CD4-positive, alpha-beta T cell (primary cell): ENCODE results near the gene COL6A2. TPM values are rescaled to one million over a fixed set of nuclear protein-coding genes. Genes with fewer than 3 reads are reported as not detected.

Source experiments
- ATAC-seq: fragments of 200-7000 bp; cut with Tn5 transposase; one replicate; pipeline ENCODE4 v1.10.0; 2022; ENCODE audit warnings: mild to moderate bottlenecking; ENCODE audit not compliant: poor library complexity
- CTCF ChIA-PET: fragments of 350-600 bp; sonication (Branson Sonifier 250); formaldehyde crosslinking; loops from one replicate; lab custom pipeline; 2021; ENCODE audit warnings: antibody characterized with exemption, inconsistent platforms; lab: Charles Lee
- POLR2A ChIA-PET: fragments of 350-600 bp; sonication (Branson Sonifier 250); formaldehyde crosslinking; loops from one replicate; lab custom pipeline; 2021; ENCODE audit warnings: antibody characterized with exemption, inconsistent platforms; lab: Charles Lee
- DNase-seq, 14 experiments: peaks; one replicate each; pipeline ENCODE4 v3.0.0-alpha.2; 2013 to 2020; ENCODE audit warnings: mixed read lengths in 2 of 14
- H3K27ac ChIP-seq, 2 donors: one replicate each; pipeline versions ENCODE4 v1.5.1 to v1.7.0; 2013; ENCODE audit warnings: low read length in 2 of 2, low read depth in 1 of 2, mild to moderate bottlenecking in 1 of 2
- H3K27me3 ChIP-seq, 2 experiments: 1 replicate in 1 of 2; 2 replicates in 1 of 2; pipeline versions ENCODE4 v1.6.1 to v1.7.0; 2013; ENCODE audit warnings: low read length in 2 of 2, control low read depth in 1 of 2, mild to moderate bottlenecking in 1 of 2, moderate library complexity in 1 of 2; ENCODE audit not compliant: insufficient read depth in 2 of 2, control insufficient read depth in 1 of 2
- H3K36me3 ChIP-seq: one replicate; pipeline ENCODE4 v1.6.1; 2013; ENCODE audit warnings: low read length, control low read depth; ENCODE audit not compliant: insufficient read depth
- H3K4me1 ChIP-seq: one replicate; pipeline ENCODE4 v1.6.1; 2013; ENCODE audit warnings: low read length, control low read depth; ENCODE audit not compliant: insufficient read depth
- H3K4me3 ChIP-seq: one replicate; pipeline ENCODE4 v1.5.1; 2013; ENCODE audit warnings: mild to moderate bottlenecking, low read length, moderate library complexity
- H3K9me3 ChIP-seq, 2 experiments: 1 replicate in 1 of 2; 2 replicates in 1 of 2; pipeline versions ENCODE4 v1.6.1 to v1.7.0; 2013; ENCODE audit warnings: low read length in 2 of 2, mild to moderate bottlenecking in 2 of 2, control low read depth in 1 of 2, moderate library complexity in 1 of 2; ENCODE audit not compliant: control insufficient read depth in 1 of 2, insufficient read depth in 1 of 2
- H3K27ac Mint-ChIP-seq: one replicate; pipeline ENCODE4 v1.8.0; 2020; ENCODE audit warnings: mixed read lengths
- H3K27me3 Mint-ChIP-seq: one replicate; pipeline ENCODE4 v1.8.0; 2021; ENCODE audit warnings: mixed read lengths
- H3K36me3 Mint-ChIP-seq: one replicate; pipeline ENCODE4 v1.8.0; 2021; ENCODE audit warnings: low read depth, mixed read lengths
- H3K4me1 Mint-ChIP-seq: one replicate; pipeline ENCODE4 v1.8.0; 2021; ENCODE audit warnings: low read depth, mixed read lengths
- H3K4me3 Mint-ChIP-seq: one replicate; pipeline ENCODE4 v1.8.0; 2020; ENCODE audit warnings: mild to moderate bottlenecking, mixed read lengths
- H3K9me3 Mint-ChIP-seq: one replicate; pipeline ENCODE4 v1.8.0; 2020; ENCODE audit warnings: mixed read lengths
- intact Hi-C, 2 experiments: fragments of 100-400 bp; cut with DNase I in 1 of 2; cut with micrococcal nuclease in 1 of 2; formaldehyde crosslinking; loops; one replicate each; pipeline versions ENCODE4 v1.15.1 to v1.9.0; 2023 to 2025; cut with DNase I, micrococcal nuclease
- total RNA-seq, 174 experiments: library from RNA in 2 of 174; stranded (reverse) in 2 of 174; gene quantifications; one replicate each; pipeline ENCODE4 v1.2.3 and lab custom pipeline; 2021 to 2026
- TF ChIP-seq, protein P1 (sequence below): fragments of 200-600 bp; IDR thresholded peaks from one replicate; pipeline ENCODE4 v1.8.0; 2022; ENCODE audit warnings: antibody characterized with exemption, mild to moderate bottlenecking

Gene COL6A2
- total RNA-seq, 2 experiments from 2014 or later = 24.1 to 26.4 TPM

DNA sequence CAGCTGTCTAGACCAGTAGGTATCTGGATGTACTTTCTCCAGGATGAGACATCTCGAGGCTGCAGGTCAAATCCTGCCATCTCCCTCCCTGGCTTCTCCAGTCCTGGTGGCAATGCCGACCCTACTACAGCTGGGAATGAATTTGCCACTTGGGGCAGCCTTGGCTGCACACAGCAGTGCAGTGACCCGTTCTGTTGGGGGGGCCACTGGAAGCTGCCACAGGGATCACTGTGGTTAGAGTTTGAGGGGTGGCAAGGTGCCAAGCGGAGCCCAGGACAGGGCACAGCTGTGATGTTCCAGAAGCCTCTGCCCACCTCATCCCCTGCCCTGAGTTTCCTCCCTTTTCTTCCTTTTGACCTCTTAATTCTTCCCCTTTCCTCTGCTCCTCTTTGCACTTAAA is 17.1 kb downstream of the COL6A2 start:
- Histone ChIP-seq H3K4me3 (no peak overlapping the region), H3K27me3 (no peaks in the 10 kb centered on the region), H3K27ac (no peak overlapping the region), H3K4me1 (no peaks in the 10 kb centered on the region), H3K36me3 (peaks cover 2% of the 10 kb centered on the region), H3K9me3 (peaks cover 0 to 22% of the 10 kb centered on the region in 2 experiments)
- ATAC-seq (no peak), DNase-seq (peak in 1 of 14 experiments; percentile 28)
- Mint-ChIP-seq H3K27ac (no peak overlapping the region), H3K9me3 (no peaks in the 10 kb centered on the region), H3K4me3 (no peak overlapping the region), H3K36me3 (peaks cover 5% of the 10 kb centered on the region), H3K4me1 (no peaks in the 10 kb centered on the region), H3K27me3 (no peaks in the 10 kb centered on the region)
- ChIA-PET POLR2A (no interaction called here), CTCF (no interaction called here)
- intact Hi-C loops = no loop called here
- TF ChIP-seq, protein P1, sequence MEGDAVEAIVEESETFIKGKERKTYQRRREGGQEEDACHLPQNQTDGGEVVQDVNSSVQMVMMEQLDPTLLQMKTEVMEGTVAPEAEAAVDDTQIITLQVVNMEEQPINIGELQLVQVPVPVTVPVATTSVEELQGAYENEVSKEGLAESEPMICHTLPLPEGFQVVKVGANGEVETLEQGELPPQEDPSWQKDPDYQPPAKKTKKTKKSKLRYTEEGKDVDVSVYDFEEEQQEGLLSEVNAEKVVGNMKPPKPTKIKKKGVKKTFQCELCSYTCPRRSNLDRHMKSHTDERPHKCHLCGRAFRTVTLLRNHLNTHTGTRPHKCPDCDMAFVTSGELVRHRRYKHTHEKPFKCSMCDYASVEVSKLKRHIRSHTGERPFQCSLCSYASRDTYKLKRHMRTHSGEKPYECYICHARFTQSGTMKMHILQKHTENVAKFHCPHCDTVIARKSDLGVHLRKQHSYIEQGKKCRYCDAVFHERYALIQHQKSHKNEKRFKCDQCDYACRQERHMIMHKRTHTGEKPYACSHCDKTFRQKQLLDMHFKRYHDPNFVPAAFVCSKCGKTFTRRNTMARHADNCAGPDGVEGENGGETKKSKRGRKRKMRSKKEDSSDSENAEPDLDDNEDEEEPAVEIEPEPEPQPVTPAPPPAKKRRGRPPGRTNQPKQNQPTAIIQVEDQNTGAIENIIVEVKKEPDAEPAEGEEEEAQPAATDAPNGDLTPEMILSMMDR = no peak

DNA sequence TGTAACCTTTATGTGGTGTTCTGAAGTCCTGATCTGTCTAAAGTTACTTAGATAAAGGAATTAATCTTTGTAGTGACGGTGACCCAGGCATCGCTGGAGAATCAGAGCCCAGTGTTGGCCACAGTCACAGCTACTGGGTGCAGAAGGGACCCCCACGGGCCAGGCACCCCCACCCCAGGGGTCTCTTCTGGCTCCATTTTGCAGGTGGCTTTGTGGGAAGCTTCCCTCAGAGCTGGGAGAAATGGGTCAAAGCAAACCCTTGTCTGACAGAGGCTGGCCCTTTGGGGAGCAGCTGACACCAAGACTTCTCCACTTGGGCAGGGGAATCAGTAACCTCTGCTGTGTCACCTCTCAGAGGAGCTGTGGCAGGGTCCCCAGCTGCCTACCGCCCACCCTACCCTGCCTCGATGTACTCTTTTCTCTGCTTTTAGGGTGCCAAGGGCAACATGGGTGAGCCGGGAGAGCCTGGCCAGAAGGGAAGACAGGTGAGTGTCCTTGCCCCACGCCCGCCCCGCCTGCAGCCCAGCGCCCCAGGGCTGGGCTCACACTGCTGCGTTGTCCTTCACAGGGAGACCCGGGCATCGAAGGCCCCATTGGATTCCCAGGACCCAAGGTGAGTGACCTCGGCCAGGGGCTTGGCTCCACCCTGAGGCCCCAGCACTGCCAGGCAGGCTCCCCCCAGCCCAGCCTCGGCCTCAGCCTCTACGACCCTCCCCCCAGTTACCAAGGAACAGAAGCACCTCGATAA is 17.7 kb downstream of the COL6A2 start:
- H3K27me3 Mint-ChIP-seq = no peaks in the 10 kb centered on the region
- Histone ChIP-seq H3K4me3 (no peak overlapping the region), H3K36me3 (peaks cover 2% of the 10 kb centered on the region), H3K4me1 (no peaks in the 10 kb centered on the region), H3K27me3 (no peaks in the 10 kb centered on the region), H3K9me3 (peaks cover 0 to 22% of the 10 kb centered on the region in 2 experiments), H3K27ac (no peak overlapping the region)
- TF ChIP-seq, protein P1 = no peak
- ATAC-seq = no peak
- H3K4me1 Mint-ChIP-seq = no peaks in the 10 kb centered on the region
- POLR2A ChIA-PET = no interaction called here
- no peaks in the 10 kb centered on the region for H3K9me3 Mint-ChIP-seq
- no peak overlapping the region for H3K27ac Mint-ChIP-seq
- peak in 1 of 14 experiments; percentile 27 for DNase-seq
- H3K36me3 Mint-ChIP-seq = peaks cover 5% of the 10 kb centered on the region
- CTCF ChIA-PET = no interaction called here
- intact Hi-C loops = no loop called here
- no peak overlapping the region for H3K4me3 Mint-ChIP-seq

DNA sequence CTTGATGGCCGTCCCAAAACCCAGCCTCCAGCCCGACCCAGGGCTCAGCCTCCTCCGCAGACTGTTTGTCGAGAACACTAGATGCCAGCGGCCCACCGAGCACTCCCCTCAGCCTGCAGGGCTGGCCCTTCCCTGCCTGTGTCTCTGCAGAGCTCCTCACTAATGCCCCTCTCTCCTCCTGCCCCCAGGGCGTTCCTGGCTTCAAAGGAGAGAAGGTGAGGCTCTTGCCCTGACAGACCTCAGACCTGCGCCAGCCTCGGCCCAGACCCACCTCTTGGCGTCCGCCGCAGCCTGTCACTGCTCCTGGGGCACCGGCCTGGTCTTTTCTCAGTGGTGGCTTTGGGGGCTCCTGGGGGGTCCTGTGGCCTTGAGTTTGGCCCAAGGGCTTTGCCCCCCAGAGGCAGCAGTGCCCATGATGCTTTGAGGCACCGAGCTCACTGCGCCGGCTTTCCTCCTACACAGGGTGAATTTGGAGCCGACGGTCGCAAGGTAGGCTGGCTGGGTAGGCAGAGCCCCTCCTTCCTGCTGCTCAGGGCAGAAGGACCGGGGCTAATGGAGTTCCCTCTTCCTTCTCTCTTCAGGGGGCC is 18.4 kb downstream of the COL6A2 start:
- Histone ChIP-seq H3K36me3 (peaks cover 2% of the 10 kb centered on the region), H3K9me3 (peaks cover 0 to 22% of the 10 kb centered on the region in 2 experiments), H3K27ac (no peak overlapping the region), H3K27me3 (no peaks in the 10 kb centered on the region), H3K4me1 (no peaks in the 10 kb centered on the region), H3K4me3 (no peak overlapping the region)
- no peak overlapping the region for H3K27ac Mint-ChIP-seq
- TF ChIP-seq, protein P1 = no peak
- POLR2A ChIA-PET = no interaction called here
- H3K36me3 Mint-ChIP-seq = peaks cover 5% of the 10 kb centered on the region
- CTCF ChIA-PET = no interaction called here
- H3K9me3 Mint-ChIP-seq = no peaks in the 10 kb centered on the region
- H3K4me3 Mint-ChIP-seq = no peak overlapping the region
- intact Hi-C loops = no loop called here
- H3K4me1 Mint-ChIP-seq = no peaks in the 10 kb centered on the region
- DNase-seq (peak in 1 of 14 experiments; percentile 28), ATAC-seq (no peak)
- H3K27me3 Mint-ChIP-seq = no peaks in the 10 kb centered on the region
